GM23248 (cell line): ENCODE measurements around the gene CTDSP1.

Experiments used
- EZH2 ChIP-seq: fragments of 200-600 bp; sonication (generic); IDR thresholded peaks from 2 replicates; pipeline ENCODE4 v1.6.1; 2018; ENCODE audit warnings: antibody characterized with exemption, mild to moderate bottlenecking; ENCODE audit not compliant: insufficient read depth, poor library complexity, severe bottlenecking
- EZH2phosphoT487 ChIP-seq: fragments of 200-600 bp; sonication (generic); IDR thresholded peaks from 2 replicates; pipeline ENCODE4 v1.6.1; 2018; ENCODE audit warnings: antibody characterized with exemption, moderate library complexity, mild to moderate bottlenecking, low read depth; ENCODE audit not compliant: insufficient read depth

- TF ChIP-seq EZH2 (no peak), EZH2phosphoT487 (no peak)
Observed at GRCh38 chr2:218357236-218358177, 42.2 kb upstream of the CTDSP1 start.
